NCI-H187 (cell line): Measurements from ENCODE around the gene SUSD1.
"Not testable (repeated sequence)": the region's sequence is repeated elsewhere in the genome, so short reads cannot be mapped to it uniquely, and the experiment has no call there.

Source experiments
- DNase-seq, 2 experiments: peaks; one replicate each; lab custom pipeline; 2025; lab: John Stamatoyannopoulos, UW

The SUSD1 gene

GRCh38 chr9:112173489-112174221 is 1.4 kb downstream of the SUSD1 start:
- DNase-seq, result no peak

- no peak for DNase-seq
These were observed 4.1 kb downstream of the SUSD1 start for GRCh38 chr9:112170968-112171367.

GRCh38 chr9:112170235-112170634 is 4.9 kb downstream of the SUSD1 start:
- DNase-seq, result no peak

GRCh38 chr9:112169368-112169767 is 5.7 kb downstream of the SUSD1 start:
- DNase-seq, result no peak

- no peak for DNase-seq
These were observed 6.9 kb downstream of the SUSD1 start for GRCh38 chr9:112168197-112168596.

GRCh38 chr9:112166176-112167140 is 8.6 kb downstream of the SUSD1 start:
- no peak for DNase-seq

GRCh38 chr9:112162621-112163413 is 12.3 kb downstream of the SUSD1 start:
- no peak for DNase-seq

- DNase-seq, result no peak
These were observed 15.3 kb downstream of the SUSD1 start for GRCh38 chr9:112159781-112160180.

GRCh38 chr9:112158656-112159367 is 16.3 kb downstream of the SUSD1 start:
- DNase-seq, result no peak

- no peak for DNase-seq
These were observed 17.1 kb downstream of the SUSD1 start for GRCh38 chr9:112157961-112158360.

- no peak for DNase-seq
These were observed 18.0 kb downstream of the SUSD1 start for GRCh38 chr9:112157087-112157486.

GRCh38 chr9:112149211-112149610 is 25.9 kb downstream of the SUSD1 start:
- DNase-seq, result no peak

GRCh38 chr9:112145886-112146285 is 29.2 kb downstream of the SUSD1 start:
- no peak for DNase-seq

GRCh38 chr9:112144807-112145206 is 30.3 kb downstream of the SUSD1 start:
- no peak for DNase-seq

- DNase-seq, result no peak
These were observed 32.7 kb downstream of the SUSD1 start for GRCh38 chr9:112142420-112142819.

GRCh38 chr9:112140936-112141335 is 34.2 kb downstream of the SUSD1 start:
- DNase-seq, result no peak

GRCh38 chr9:112137066-112137465 is 38.0 kb downstream of the SUSD1 start:
- no peak for DNase-seq

GRCh38 chr9:112135706-112136105 is 39.4 kb downstream of the SUSD1 start:
- no peak for DNase-seq

GRCh38 chr9:112133806-112134205 is 41.3 kb downstream of the SUSD1 start:
- DNase-seq, result not testable (repeated sequence)

GRCh38 chr9:112132356-112132755 is 42.7 kb downstream of the SUSD1 start:
- DNase-seq, result no peak

GRCh38 chr9:112130997-112131396 is 44.1 kb downstream of the SUSD1 start:
- no peak for DNase-seq

GRCh38 chr9:112130347-112130746 is 44.8 kb downstream of the SUSD1 start:
- no peak for DNase-seq
